Keratinocyte (primary cell): ENCODE data around the gene HLA-DMB. TPM values are rescaled to one million over a fixed set of nuclear protein-coding genes. Genes with fewer than 3 reads are reported as not detected.

ENCODE experiments used
- DNase-seq: peaks from one replicate; pipeline ENCODE4 v3.0.0-alpha.2; 2011; ENCODE audit warnings: low read depth, missing footprints, low spot score
- FAIRE-seq: peaks from 2 replicates; lab custom pipeline; 2011; peaks lifted over from hg19 to GRCh38; lab: Jason Lieb, UNC
- H2AFZ ChIP-seq: 2 replicates; pipeline ENCODE4 v1.6.0; 2012; ENCODE audit warnings: low read length, control low read depth, inconsistent platforms; ENCODE audit not compliant: control insufficient read depth
- H3K27ac ChIP-seq: 2 replicates; pipeline ENCODE4 v1.5.1; 2011; ENCODE audit warnings: low read length; ENCODE audit not compliant: control insufficient read depth, insufficient read depth
- H3K27me3 ChIP-seq: 3 replicates; pipeline ENCODE4 v1.6.0; 2011; ENCODE audit warnings: low read length; ENCODE audit not compliant: control insufficient read depth, insufficient read depth; ENCODE audit errors: extremely low read depth
- H3K36me3 ChIP-seq, 2 experiments: 2 replicates in 1 of 2; 3 replicates in 1 of 2; pipeline ENCODE4 v1.5.1; 2011; ENCODE audit warnings: low read length in 2 of 2, mild to moderate bottlenecking in 1 of 2; ENCODE audit not compliant: control insufficient read depth in 2 of 2, insufficient read depth in 2 of 2; ENCODE audit errors: extremely low read depth in 1 of 2
- H3K4me1 ChIP-seq: 3 replicates; pipeline ENCODE4 v1.5.1; 2011; ENCODE audit warnings: low read length; ENCODE audit not compliant: control insufficient read depth, insufficient read depth; ENCODE audit errors: extremely low read depth
- H3K4me2 ChIP-seq: 3 replicates; pipeline ENCODE4 v1.6.0; 2011; ENCODE audit warnings: low read depth, low read length; ENCODE audit not compliant: control insufficient read depth, insufficient read depth; ENCODE audit errors: extremely low read depth
- H3K4me3 ChIP-seq, 3 experiments: fragments of 200-600 bp in 1 of 3; sonication (generic) in 1 of 3; 2 replicates in 2 of 3; 3 replicates in 1 of 3; pipeline ENCODE4 v1.5.1; 2011 to 2016; ENCODE audit warnings: low read length in 3 of 3, mild to moderate bottlenecking in 3 of 3, control low read depth in 2 of 3, inconsistent platforms in 1 of 3, low read depth in 1 of 3, mixed read lengths in 1 of 3, mixed run types in 1 of 3, moderate library complexity in 1 of 3; ENCODE audit not compliant: control insufficient read depth in 2 of 3, insufficient read depth in 2 of 3; ENCODE audit errors: extremely low read depth in 1 of 3
- H3K79me2 ChIP-seq: 2 replicates; pipeline ENCODE4 v1.6.0; 2012; ENCODE audit warnings: low read length; ENCODE audit not compliant: control insufficient read depth, insufficient read depth
- H3K9ac ChIP-seq: 3 replicates; pipeline ENCODE4 v1.6.0; 2011; ENCODE audit warnings: low read length; ENCODE audit not compliant: control insufficient read depth, insufficient read depth; ENCODE audit errors: extremely low read depth
- H3K9me1 ChIP-seq: 3 replicates; pipeline ENCODE4 v1.6.0; 2011; ENCODE audit warnings: low read length; ENCODE audit not compliant: control insufficient read depth, insufficient read depth; ENCODE audit errors: extremely low read depth
- H3K9me3 ChIP-seq: 2 replicates; pipeline ENCODE4 v1.5.1; 2012; ENCODE audit warnings: low read depth, low read length; ENCODE audit not compliant: control insufficient read depth
- H4K20me1 ChIP-seq: 3 replicates; pipeline ENCODE4 v1.6.0; 2011; ENCODE audit warnings: low read length; ENCODE audit not compliant: control insufficient read depth, insufficient read depth; ENCODE audit errors: extremely low read depth
- EZH2 ChIP-seq: IDR thresholded peaks from one replicate; pipeline ENCODE4 v1.6.1; 2012; ENCODE audit warnings: inconsistent platforms, mild to moderate bottlenecking, low read length, moderate library complexity
- dilution Hi-C: fragments of 300-500 bp; cut with MboI; formaldehyde crosslinking; loops from one replicate; pipeline ENCODE4 v1.7.0; 2020; ENCODE audit warnings: low sequenced_read_pairs; ENCODE audit not compliant: extremely low pct_ligation_motif_present
- polyA plus RNA-seq, 5 experiments: library from polyadenylated mRNA; depleted of rRNA in 3 of 5; stranded (reverse) in 3 of 5; stranded (forward) in 1 of 5; unstranded in 1 of 5; fragments of >200 nt; gene quantifications; 1 replicate in 1 of 5; 2 replicates in 3 of 5; 3 replicates in 1 of 5; pipeline versions ENCODE4 v1.2.1 to v1.2.3, GENCODE V29; 2011 to 2012; ENCODE audit warnings: missing spikeins in 2 of 5, low read depth in 1 of 5, low replicate concordance in 1 of 5
- TF ChIP-seq, protein P1 (sequence below), 3 experiments: IDR thresholded peaks in 1 of 3; conservative IDR thresholded peaks in 1 of 3; optimal IDR thresholded peaks in 1 of 3; 2 replicates in 2 of 3; 3 replicates in 1 of 3; pipeline versions ENCODE3 to v1.5.1; 2011; ENCODE audit warnings: low read length in 3 of 3, mild to moderate bottlenecking in 3 of 3, moderate library complexity in 2 of 3, control low read depth in 1 of 3, inconsistent platforms in 1 of 3; ENCODE audit not compliant: insufficient read depth in 2 of 3; ENCODE audit errors: extremely low read depth in 1 of 3

The HLA-DMB gene
- polyA plus RNA-seq, 1 donor (not counting 4 experiments of a cell fraction or from before 2014, with no cell fraction given) = not detected

DNA sequence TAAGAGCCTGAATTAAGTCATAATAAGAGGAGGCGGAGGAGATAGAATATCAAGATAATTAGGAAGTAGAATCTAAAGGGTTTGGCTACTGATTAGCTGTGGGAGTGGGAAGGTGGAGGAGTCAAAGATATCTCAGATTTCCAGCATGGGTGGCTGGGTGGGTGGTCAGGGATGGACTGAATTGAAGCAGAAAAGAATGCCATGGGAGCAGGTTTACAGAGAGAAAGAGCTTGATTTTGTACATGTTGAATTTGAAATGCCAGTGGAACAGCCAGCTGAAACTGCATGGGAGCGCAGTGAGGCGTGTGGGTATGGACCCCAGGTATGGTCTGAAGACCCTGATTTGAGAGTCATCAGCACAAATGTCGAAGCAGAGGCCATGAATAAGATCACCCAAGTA, 13.4 kb upstream of the HLA-DMB start:
- H3K9me1 ChIP-seq = no peaks in the 10 kb centered on the region
- H3K79me2 ChIP-seq = no peaks in the 10 kb centered on the region
- TF ChIP-seq, protein P1, sequence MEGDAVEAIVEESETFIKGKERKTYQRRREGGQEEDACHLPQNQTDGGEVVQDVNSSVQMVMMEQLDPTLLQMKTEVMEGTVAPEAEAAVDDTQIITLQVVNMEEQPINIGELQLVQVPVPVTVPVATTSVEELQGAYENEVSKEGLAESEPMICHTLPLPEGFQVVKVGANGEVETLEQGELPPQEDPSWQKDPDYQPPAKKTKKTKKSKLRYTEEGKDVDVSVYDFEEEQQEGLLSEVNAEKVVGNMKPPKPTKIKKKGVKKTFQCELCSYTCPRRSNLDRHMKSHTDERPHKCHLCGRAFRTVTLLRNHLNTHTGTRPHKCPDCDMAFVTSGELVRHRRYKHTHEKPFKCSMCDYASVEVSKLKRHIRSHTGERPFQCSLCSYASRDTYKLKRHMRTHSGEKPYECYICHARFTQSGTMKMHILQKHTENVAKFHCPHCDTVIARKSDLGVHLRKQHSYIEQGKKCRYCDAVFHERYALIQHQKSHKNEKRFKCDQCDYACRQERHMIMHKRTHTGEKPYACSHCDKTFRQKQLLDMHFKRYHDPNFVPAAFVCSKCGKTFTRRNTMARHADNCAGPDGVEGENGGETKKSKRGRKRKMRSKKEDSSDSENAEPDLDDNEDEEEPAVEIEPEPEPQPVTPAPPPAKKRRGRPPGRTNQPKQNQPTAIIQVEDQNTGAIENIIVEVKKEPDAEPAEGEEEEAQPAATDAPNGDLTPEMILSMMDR (optimal IDR thresholded peaks at IDR 0.05 in 1 of 3, IDR thresholded peaks at IDR 0.05 in 1 of 3, conservative IDR thresholded peaks at IDR 0.05 in 1 of 3; ENCODE audit: extremely low read depth in 1 of 3, insufficient read depth in 2 of 3, low read length in 3 of 3) = no peak
- no peak for TF ChIP-seq EZH2
- no peaks in the 10 kb centered on the region for H3K27me3 ChIP-seq
- DNase-seq = no peak
- H3K4me3 ChIP-seq = no peak overlapping the region
- H3K9me3 ChIP-seq = no peaks in the 10 kb centered on the region
- H4K20me1 ChIP-seq = no peaks in the 10 kb centered on the region
- no peak for FAIRE-seq
- peaks cover 4% of the 10 kb centered on the region for H3K4me1 ChIP-seq
- dilution Hi-C loops = no loop called here
- H3K27ac ChIP-seq = no peak overlapping the region
- H2AFZ ChIP-seq = no peak overlapping the region
- no peak overlapping the region for H3K4me2 ChIP-seq
- no peak overlapping the region for H3K9ac ChIP-seq
- H3K36me3 ChIP-seq = no peaks in the 10 kb centered on the region

DNA sequence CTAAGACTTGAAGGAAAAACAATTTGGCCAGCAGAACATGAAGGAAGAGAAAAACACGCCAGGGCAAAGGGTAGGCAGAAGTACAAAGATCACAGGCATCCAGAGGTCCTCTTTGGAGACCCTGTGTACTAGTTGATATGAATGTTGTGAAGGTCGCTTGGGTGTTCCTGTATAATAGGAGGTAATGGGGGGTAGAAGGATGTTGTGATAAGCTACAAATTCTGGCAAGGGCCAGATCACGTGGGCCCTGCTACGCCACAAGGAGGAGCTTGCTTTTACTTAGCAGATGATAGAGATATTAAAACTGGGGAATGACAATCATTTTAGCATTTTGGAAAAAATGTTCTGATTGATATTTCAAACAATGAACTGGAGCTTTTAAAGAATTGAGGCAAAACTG, 12.9 kb upstream of the HLA-DMB start:
- H3K9me3 ChIP-seq = no peaks in the 10 kb centered on the region
- no peak overlapping the region for H3K9ac ChIP-seq
- TF ChIP-seq EZH2 = no peak
- TF ChIP-seq, protein P1 (optimal IDR thresholded peaks at IDR 0.05 in 1 of 3, IDR thresholded peaks at IDR 0.05 in 1 of 3, conservative IDR thresholded peaks at IDR 0.05 in 1 of 3; ENCODE audit: extremely low read depth in 1 of 3, insufficient read depth in 2 of 3, low read length in 3 of 3) = no peak
- peaks cover 4% of the 10 kb centered on the region for H3K4me1 ChIP-seq
- dilution Hi-C loops = no loop called here
- no peaks in the 10 kb centered on the region for H3K9me1 ChIP-seq
- FAIRE-seq (no peak), DNase-seq (no peak)
- no peak overlapping the region for H3K4me2 ChIP-seq
- H4K20me1 ChIP-seq = no peaks in the 10 kb centered on the region
- no peak overlapping the region for H3K4me3 ChIP-seq
- no peaks in the 10 kb centered on the region for H3K36me3 ChIP-seq
- no peaks in the 10 kb centered on the region for H3K79me2 ChIP-seq
- no peaks in the 10 kb centered on the region for H3K27me3 ChIP-seq
- H2AFZ ChIP-seq = no peak overlapping the region
- H3K27ac ChIP-seq = no peak overlapping the region
